H9 (cell line): ENCODE measurements around the gene CEP112. TPM values are rescaled to one million over a fixed set of nuclear protein-coding genes. Genes with fewer than 3 reads are reported as not detected.

Experiments
- DNase-seq: peaks from one replicate; pipeline ENCODE4 v3.0.0-alpha.2; 2017
- H2AFZ ChIP-seq: one replicate; pipeline ENCODE4 v1.6.1; 2013; ENCODE audit warnings: mild to moderate bottlenecking, low read length, control low read depth, moderate library complexity
- H2AK5ac ChIP-seq: 2 replicates; pipeline ENCODE4 v1.6.1; 2013; ENCODE audit warnings: low read length, control low read depth, mixed read lengths; ENCODE audit not compliant: insufficient read length
- H2BK120ac ChIP-seq: one replicate; pipeline ENCODE4 v1.6.1; 2013; ENCODE audit warnings: low read depth, mild to moderate bottlenecking, low read length, control low read depth, inconsistent platforms; ENCODE audit not compliant: poor library complexity, severe bottlenecking
- H2BK12ac ChIP-seq: 2 replicates; pipeline ENCODE4 v1.6.1; 2013; ENCODE audit warnings: low read length, control low read depth, mixed read lengths, low read depth; ENCODE audit not compliant: insufficient read length
- H2BK15ac ChIP-seq: 2 replicates; pipeline ENCODE4 v1.6.1; 2013; ENCODE audit warnings: low read depth, low read length, control low read depth
- H2BK20ac ChIP-seq: one replicate; pipeline ENCODE4 v1.6.1; 2013; ENCODE audit warnings: low read depth, mild to moderate bottlenecking, low read length, control low read depth, inconsistent platforms; ENCODE audit not compliant: poor library complexity, severe bottlenecking
- H2BK5ac ChIP-seq: 2 replicates; pipeline ENCODE4 v1.6.1; 2013; ENCODE audit warnings: low read length, control low read depth, mixed read lengths; ENCODE audit not compliant: insufficient read length
- H3K14ac ChIP-seq: 2 replicates; pipeline ENCODE4 v1.6.1; 2013; ENCODE audit warnings: low read length, control low read depth; ENCODE audit not compliant: insufficient read depth
- H3K18ac ChIP-seq: 2 replicates; pipeline ENCODE4 v1.6.1; 2013; ENCODE audit warnings: low read depth, mild to moderate bottlenecking, mixed read lengths, low read length, control low read depth; ENCODE audit not compliant: insufficient read length
- H3K23ac ChIP-seq: 2 replicates; pipeline ENCODE4 v1.6.1; 2013; ENCODE audit warnings: low read length, control low read depth, mixed read lengths, low read depth; ENCODE audit not compliant: insufficient read length
- H3K23me2 ChIP-seq: 2 replicates; pipeline ENCODE4 v1.6.1; 2013; ENCODE audit warnings: low read depth, mild to moderate bottlenecking, mixed read lengths, low read length, control low read depth; ENCODE audit not compliant: insufficient read length, poor library complexity, severe bottlenecking
- H3K27ac ChIP-seq: 2 replicates; pipeline ENCODE4 v1.5.1; 2013; ENCODE audit warnings: low read length, control low read depth, mixed read lengths, low read depth; ENCODE audit not compliant: insufficient read length
- H3K27me3 ChIP-seq: 2 replicates; pipeline ENCODE4 v1.6.1; 2013; ENCODE audit warnings: low read length, control low read depth, inconsistent platforms; ENCODE audit not compliant: insufficient read depth
- H3K4ac ChIP-seq: 2 replicates; pipeline ENCODE4 v1.6.1; 2013; ENCODE audit warnings: low read depth, mild to moderate bottlenecking, control low read depth, inconsistent platforms, low read length, moderate library complexity
- H3K4me1 ChIP-seq: 2 replicates; pipeline ENCODE4 v1.6.1; 2013; ENCODE audit warnings: low read length, control low read depth, inconsistent platforms; ENCODE audit not compliant: insufficient read depth
- H3K4me2 ChIP-seq: 2 replicates; pipeline ENCODE4 v1.6.1; 2013; ENCODE audit warnings: low read length, control low read depth, mixed read lengths; ENCODE audit not compliant: insufficient read length, insufficient read depth
- H3K56ac ChIP-seq: 2 replicates; pipeline ENCODE4 v1.6.1; 2013; ENCODE audit warnings: low read depth, mild to moderate bottlenecking, mixed read lengths, low read length, control low read depth; ENCODE audit not compliant: insufficient read length
- H3K79me1 ChIP-seq: 2 replicates; pipeline ENCODE4 v1.6.1; 2013; ENCODE audit warnings: low read depth, mild to moderate bottlenecking, moderate library complexity, low read length, control low read depth, inconsistent platforms; ENCODE audit not compliant: insufficient read depth, poor library complexity, severe bottlenecking
- H3K79me2 ChIP-seq: 2 replicates; pipeline ENCODE4 v1.6.1; 2013; ENCODE audit warnings: low read length, control low read depth, inconsistent platforms; ENCODE audit not compliant: insufficient read depth
- H3K9ac ChIP-seq: 2 replicates; pipeline ENCODE4 v1.6.1; 2013; ENCODE audit warnings: low read length, control low read depth, mixed read lengths; ENCODE audit not compliant: insufficient read length; ENCODE audit errors: extremely low read depth
- H3K9me3 ChIP-seq: one replicate; pipeline ENCODE4 v1.6.1; 2013; ENCODE audit warnings: low read depth, low read length, inconsistent platforms; ENCODE audit not compliant: control insufficient read depth
- H3T11ph ChIP-seq: one replicate; pipeline ENCODE4 v1.6.1; 2013; ENCODE audit warnings: mild to moderate bottlenecking, low read length, control low read depth, inconsistent platforms
- H4K20me1 ChIP-seq: one replicate; pipeline ENCODE4 v1.6.1; 2013; ENCODE audit not compliant: control insufficient read depth, insufficient read length, insufficient read depth
- H4K5ac ChIP-seq: 2 replicates; pipeline ENCODE4 v1.6.1; 2013; ENCODE audit warnings: low read depth, mild to moderate bottlenecking, mixed read lengths, low read length, control low read depth; ENCODE audit not compliant: insufficient read length
- H4K8ac ChIP-seq: replicated peaks from 2 replicates; pipeline ENCODE4 v1.6.1; 2013; ENCODE audit warnings: low read length, control low read depth, mixed read lengths, low read depth; ENCODE audit not compliant: insufficient read length
- H4K91ac ChIP-seq: 2 replicates; pipeline ENCODE4 v1.6.1; 2013; ENCODE audit warnings: low read depth, mild to moderate bottlenecking, moderate library complexity, mixed read lengths, low read length, control low read depth; ENCODE audit not compliant: insufficient read length
- H3K27ac Mint-ChIP-seq, 3 experiments: 2 replicates in 2 of 3; 3 replicates in 1 of 3; pipeline ENCODE4 v1.8.0; 2020 to 2021; ENCODE audit warnings: mixed read lengths in 3 of 3, mild to moderate bottlenecking in 1 of 3, moderate library complexity in 1 of 3
- H3K27me3 Mint-ChIP-seq: 2 replicates; pipeline ENCODE4 v1.8.0; 2021; ENCODE audit warnings: low read depth, mild to moderate bottlenecking, moderate library complexity, mixed read lengths
- H3K36me3 Mint-ChIP-seq, 3 experiments: 2 replicates in 2 of 3; 3 replicates in 1 of 3; pipeline ENCODE4 v1.8.0; 2020 to 2021; ENCODE audit warnings: low read depth in 3 of 3, mixed read lengths in 3 of 3; ENCODE audit not compliant: insufficient read depth in 1 of 3
- H3K4me1 Mint-ChIP-seq, 2 experiments: 2 replicates each; pipeline ENCODE4 v1.8.0; 2020; ENCODE audit warnings: mixed read lengths in 2 of 2
- H3K4me3 Mint-ChIP-seq, 2 experiments: 2 replicates in 1 of 2; 3 replicates in 1 of 2; pipeline ENCODE4 v1.8.0; 2020 to 2021; ENCODE audit warnings: mild to moderate bottlenecking in 2 of 2, mixed read lengths in 2 of 2, moderate library complexity in 1 of 2
- H3K9me3 Mint-ChIP-seq, 2 experiments: 2 replicates in 1 of 2; 3 replicates in 1 of 2; pipeline ENCODE4 v1.8.0; 2020; ENCODE audit warnings: mild to moderate bottlenecking in 2 of 2, mixed read lengths in 2 of 2, moderate library complexity in 1 of 2
- CTCF ChIP-seq: fragments of 200-600 bp; sonication (generic); conservative IDR thresholded peaks from 3 replicates; pipeline ENCODE4 v1.8.0; 2021; ENCODE audit warnings: antibody characterized with exemption, mild to moderate bottlenecking
- WGBS: extraction: QIAGEN DNeasy Blood & Tissue Kit; methylation state at CpG from one replicate; pipeline ENCODE4 v1.1.7; 2013; ENCODE audit warnings: missing lambda C conversion rate, low lambda C conversion rate, mixed read lengths; ENCODE audit not compliant: insufficient read length; ENCODE audit errors: extremely low coverage; 5-methylcytosine and 5-hydroxymethylcytosine counted together
- total RNA-seq: library from RNA; stranded (reverse); gene quantifications from 2 replicates; pipeline ENCODE4 v1.2.1, GENCODE V29; 2021

Gene CEP112
- total RNA-seq, 1 experiment from 2014 or later, result 5.4 TPM

GRCh38 chr17:65819810-65820209 lies 372.1 kb downstream of the CEP112 start:
- H3K4me1 ChIP-seq, result no peaks in the 10 kb centered on the region
- Mint-ChIP-seq H3K9me3 (no peaks in the 10 kb centered on the region), H3K27me3 (no peaks in the 10 kb centered on the region), H3K36me3 (no peaks in the 10 kb centered on the region), H3K4me3 (no peak overlapping the region), H3K4me1 (no peaks in the 10 kb centered on the region), H3K27ac (no peak overlapping the region)
- no peak overlapping the region for H3K14ac ChIP-seq
- H2BK12ac ChIP-seq, result no peak overlapping the region
- no peak overlapping the region for H2BK120ac ChIP-seq
- DNase-seq, result no peak
- H2BK20ac ChIP-seq, result no peak overlapping the region
- no peak overlapping the region for H4K5ac ChIP-seq
- no peak overlapping the region for H4K8ac ChIP-seq
- no peak overlapping the region for H2BK15ac ChIP-seq
- H3K56ac ChIP-seq, result no peak overlapping the region
- H2AK5ac ChIP-seq, result no peak overlapping the region
- TF ChIP-seq CTCF, result no peak
- no peak overlapping the region for H3T11ph ChIP-seq
- H2AFZ ChIP-seq, result no peak overlapping the region
- H3K4me2 ChIP-seq, result no peak overlapping the region
- H4K20me1 ChIP-seq, result no peaks in the 10 kb centered on the region
- no peak overlapping the region for H3K18ac ChIP-seq
- H3K27ac ChIP-seq, result no peak overlapping the region
- H3K79me1 ChIP-seq, result no peaks in the 10 kb centered on the region
- no peaks in the 10 kb centered on the region for H3K27me3 ChIP-seq
- no peaks in the 10 kb centered on the region for H3K23me2 ChIP-seq
- no peak overlapping the region for H2BK5ac ChIP-seq
- no peak overlapping the region for H3K4ac ChIP-seq
- no peak overlapping the region for H3K9ac ChIP-seq
- no peak overlapping the region for H3K23ac ChIP-seq
- no peak overlapping the region for H4K91ac ChIP-seq
- H3K9me3 ChIP-seq, result no peaks in the 10 kb centered on the region
- no CpG with 5 or more reads among the region's 3 CpGs for WGBS
- no peaks in the 10 kb centered on the region for H3K79me2 ChIP-seq
